Smooth muscle cell (in vitro differentiated cells): Measurements from ENCODE around the gene KCNAB2. TPM values are rescaled to one million over a fixed set of nuclear protein-coding genes. Genes with fewer than 3 reads are reported as not detected.

Experiments used
- DNase-seq: peaks from one replicate; lab custom pipeline; 2025; ENCODE audit not compliant: unreplicated experiment; lab: John Stamatoyannopoulos, UW
- H2AFZ ChIP-seq: fragments of 200-600 bp; sonication (generic); 2 replicates; pipeline ENCODE4 v1.6.0; 2016; ENCODE audit warnings: antibody characterized with exemption, low read depth, mild to moderate bottlenecking
- H3F3A ChIP-seq: fragments of 200-600 bp; sonication (generic); 2 replicates; pipeline ENCODE4 v1.6.0; 2017; ENCODE audit warnings: antibody characterized with exemption, low read depth
- H3K27ac ChIP-seq: fragments of 200-600 bp; sonication (generic); 2 replicates; pipeline ENCODE4 v1.5.1; 2016; ENCODE audit warnings: low read depth, mild to moderate bottlenecking
- H3K27me3 ChIP-seq: fragments of 200-600 bp; sonication (generic); 2 replicates; pipeline ENCODE4 v1.6.1; 2016; ENCODE audit warnings: low read depth, mild to moderate bottlenecking
- H3K36me3 ChIP-seq: fragments of 200-600 bp; sonication (generic); 2 replicates; pipeline ENCODE4 v1.5.1; 2016; ENCODE audit warnings: low read depth
- H3K4me1 ChIP-seq: fragments of 200-600 bp; sonication (generic); 2 replicates; pipeline ENCODE4 v1.5.1; 2016; ENCODE audit warnings: low read depth
- H3K4me2 ChIP-seq: fragments of 200-600 bp; sonication (generic); 2 replicates; pipeline ENCODE4 v1.6.0; 2016; ENCODE audit warnings: mild to moderate bottlenecking
- H3K4me3 ChIP-seq: fragments of 200-600 bp; sonication (generic); 2 replicates; pipeline ENCODE4 v1.5.1; 2016; ENCODE audit warnings: mild to moderate bottlenecking
- H3K79me2 ChIP-seq: fragments of 200-600 bp; sonication (generic); 2 replicates; pipeline ENCODE4 v1.6.0; 2016; ENCODE audit warnings: low read depth, mild to moderate bottlenecking
- H3K9ac ChIP-seq: fragments of 200-600 bp; sonication (generic); 2 replicates; pipeline ENCODE4 v1.6.0; 2016; ENCODE audit warnings: low read depth
- H3K9me3 ChIP-seq: fragments of 200-600 bp; sonication (generic); replicated peaks from 2 replicates; pipeline ENCODE4 v1.5.1; 2016; ENCODE audit warnings: low read depth
- H4K20me1 ChIP-seq: fragments of 200-600 bp; sonication (generic); 2 replicates; pipeline ENCODE4 v1.6.0; 2016; ENCODE audit warnings: low read depth
- CTCF ChIP-seq: fragments of 200-600 bp; sonication (generic); IDR thresholded peaks from 2 replicates; pipeline ENCODE4 v1.5.1; 2017; ENCODE audit warnings: borderline replicate concordance, mild to moderate bottlenecking, antibody characterized with exemption; ENCODE audit not compliant: insufficient read depth, poor library complexity, severe bottlenecking
- WGBS: methylation state at CpG from one replicate; pipeline ENCODE4 v1.1.7; 2016; ENCODE audit warnings: low lambda C conversion rate; 5-methylcytosine and 5-hydroxymethylcytosine counted together
- polyA plus RNA-seq: library from polyadenylated mRNA; unstranded; fragments of >200 nt; fragmentation: Nextera tagmentation; extraction: Ambion mirVana; gene quantifications from 2 replicates; pipeline ENCODE4 v1.2.1, GENCODE V29; 2016
- total RNA-seq: library from RNA; depleted of rRNA; stranded (reverse); fragments of >200 nt; gene quantifications from 2 replicates; pipeline ENCODE4 v1.2.3, GENCODE V29; 2014

Gene KCNAB2
- total and polyA plus RNA-seq, 2 experiments from 2014 or later: 3.6 to 3.9 TPM

- no peaks in the 10 kb centered on the region for H3K27me3 ChIP-seq
- no peak for DNase-seq
- WGBS: 96% methylated on average over 21 of the region's 21 CpGs
- no peaks in the 10 kb centered on the region for H3K36me3 ChIP-seq
- H3K4me3 ChIP-seq: no peak overlapping the region
- H3K9me3 ChIP-seq: no peaks in the 10 kb centered on the region
- no peak overlapping the region for H3K27ac ChIP-seq
- H3K4me1 ChIP-seq: no peaks in the 10 kb centered on the region
- no peak overlapping the region for H2AFZ ChIP-seq
- H3K9ac ChIP-seq: no peak overlapping the region
- H3F3A ChIP-seq: no peaks in the 10 kb centered on the region
- no peaks in the 10 kb centered on the region for H4K20me1 ChIP-seq
- H3K4me2 ChIP-seq: no peak overlapping the region
- H3K79me2 ChIP-seq: no peaks in the 10 kb centered on the region
- no peak for TF ChIP-seq CTCF
Measured at GRCh38 chr1:6094801-6095505, 49.3 kb downstream of the KCNAB2 start.

- Histone ChIP-seq H3K4me1 (no peaks in the 10 kb centered on the region), H2AFZ (no peak overlapping the region), H3K9ac (no peak overlapping the region), H3K4me2 (no peak overlapping the region), H3K79me2 (no peaks in the 10 kb centered on the region), H3F3A (no peaks in the 10 kb centered on the region), H3K36me3 (no peaks in the 10 kb centered on the region), H3K9me3 (no peaks in the 10 kb centered on the region), H3K27ac (no peak overlapping the region), H3K27me3 (no peaks in the 10 kb centered on the region), H3K4me3 (no peak overlapping the region), H4K20me1 (no peaks in the 10 kb centered on the region)
- TF ChIP-seq CTCF: no peak
- WGBS: 92% methylated on average over 13 of the region's 13 CpGs
- no peak for DNase-seq
Measured at GRCh38 chr1:6095511-6096242, 50.0 kb downstream of the KCNAB2 start.

- Histone ChIP-seq H3K36me3 (no peaks in the 10 kb centered on the region), H3K27ac (no peak overlapping the region), H3F3A (no peaks in the 10 kb centered on the region), H3K4me3 (no peak overlapping the region), H3K4me1 (peaks cover 7% of the 10 kb centered on the region), H4K20me1 (no peaks in the 10 kb centered on the region), H3K9me3 (no peaks in the 10 kb centered on the region), H2AFZ (no peak overlapping the region), H3K27me3 (no peaks in the 10 kb centered on the region), H3K79me2 (no peaks in the 10 kb centered on the region), H3K9ac (no peak overlapping the region), H3K4me2 (no peak overlapping the region)
- WGBS: 92% methylated on average over 22 of the region's 23 CpGs
- no peak for DNase-seq
- no peak for TF ChIP-seq CTCF
Measured at GRCh38 chr1:6096243-6097116, 50.8 kb downstream of the KCNAB2 start.
